Measurements from ENCODE around the gene TBCD.
"Not testable (repeated sequence)": the region's sequence is repeated elsewhere in the genome, so short reads cannot be mapped to it uniquely, and the experiment has no call there.

TBCD gene

DNA sequence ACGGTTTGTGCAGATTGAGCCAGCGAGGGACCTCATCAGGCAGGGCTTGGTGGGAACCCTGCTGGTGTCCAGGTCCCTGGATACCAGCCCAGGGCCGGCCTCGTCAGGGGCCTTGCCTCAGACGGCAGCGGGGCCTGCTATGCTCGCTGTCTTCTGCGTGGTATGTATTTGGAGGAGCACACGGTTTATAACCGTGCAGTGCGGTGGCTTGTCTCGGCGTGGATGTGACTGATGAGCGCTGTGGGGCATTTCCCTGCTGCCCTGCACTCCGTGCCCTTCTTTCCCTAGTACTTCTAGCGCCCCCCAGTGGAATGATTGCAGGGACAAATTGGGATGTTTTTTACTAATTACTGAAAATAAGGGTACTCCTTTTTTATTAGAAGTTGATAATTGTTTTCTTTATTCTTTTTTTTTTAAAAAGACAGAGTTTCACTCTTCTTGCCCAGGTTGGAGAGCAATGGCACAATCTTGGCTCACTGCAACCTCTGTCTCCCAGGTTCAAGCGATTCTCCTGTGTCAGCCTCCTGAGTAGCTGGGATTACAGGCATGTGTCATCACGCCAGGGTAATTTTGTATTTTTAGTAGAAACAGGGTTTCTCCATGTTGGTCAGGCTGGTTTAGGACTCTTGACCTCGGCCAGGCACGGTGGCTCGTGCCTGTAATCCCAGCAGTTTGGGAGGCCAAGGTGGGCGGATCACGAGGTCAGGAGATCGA lies 15.3 kb downstream of the TBCD start:
- no peak for DNase-seq

DNA sequence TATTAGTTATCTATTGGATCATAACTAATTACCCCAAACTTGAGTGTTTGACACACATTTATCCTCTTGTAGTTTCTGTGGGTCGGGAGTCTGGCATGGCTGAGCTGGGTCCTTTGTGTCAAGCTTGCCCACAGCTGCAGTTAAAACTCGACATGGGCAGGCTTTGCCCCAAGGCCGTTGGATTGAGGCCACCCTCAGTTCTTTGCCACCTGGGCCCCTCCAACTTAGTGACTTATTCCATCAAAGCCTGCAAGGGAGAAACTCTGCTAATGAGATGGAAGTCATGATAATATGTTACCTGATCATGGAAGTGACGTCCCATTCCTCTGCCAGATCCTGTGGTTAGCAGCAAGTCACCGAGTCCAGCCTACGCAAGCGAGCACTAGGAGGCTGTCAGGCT lies 17.2 kb downstream of the TBCD start:
- no peak for DNase-seq

DNA sequence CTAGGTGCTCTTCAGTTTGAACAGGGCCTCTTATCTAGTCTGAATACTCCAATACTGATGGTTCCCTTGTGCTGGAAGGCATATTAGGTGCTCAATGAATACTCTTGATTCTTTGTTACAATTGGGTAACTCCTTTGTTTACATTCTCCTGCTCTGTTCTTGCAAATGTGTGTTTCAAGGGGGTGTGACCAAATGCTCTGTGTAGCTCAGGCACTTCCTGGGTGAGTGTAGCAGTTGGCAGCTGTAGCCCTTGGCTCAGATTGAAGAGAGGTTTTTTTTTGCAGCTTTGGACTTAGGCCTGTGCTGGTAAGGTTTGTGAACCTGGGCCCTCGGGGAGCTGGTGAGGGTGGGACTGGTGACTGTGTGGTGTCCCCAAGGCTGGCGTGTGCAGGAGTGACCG lies 20.2 kb downstream of the TBCD start:
- DNase-seq, result no peak

DNA sequence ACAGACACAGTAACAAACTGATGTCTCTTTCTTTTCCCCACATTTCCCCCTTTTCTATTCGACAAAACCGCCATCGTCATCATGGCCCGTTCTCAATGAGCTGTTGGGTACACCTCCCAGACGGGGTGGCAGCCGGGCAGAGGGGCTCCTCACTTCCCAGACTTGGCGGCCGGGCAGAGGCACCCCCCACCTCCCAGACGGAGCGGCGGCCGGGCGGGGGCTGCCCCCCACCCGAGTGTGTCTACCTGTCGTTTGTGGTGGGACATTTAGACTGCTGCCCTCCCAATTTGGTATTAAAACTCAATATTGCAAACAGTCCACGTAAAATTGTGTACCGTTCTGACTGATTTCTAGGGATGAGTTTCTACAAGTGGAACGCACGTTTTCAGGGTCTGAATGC lies 22.6 kb downstream of the TBCD start:
- not testable (repeated sequence) for DNase-seq

DNA sequence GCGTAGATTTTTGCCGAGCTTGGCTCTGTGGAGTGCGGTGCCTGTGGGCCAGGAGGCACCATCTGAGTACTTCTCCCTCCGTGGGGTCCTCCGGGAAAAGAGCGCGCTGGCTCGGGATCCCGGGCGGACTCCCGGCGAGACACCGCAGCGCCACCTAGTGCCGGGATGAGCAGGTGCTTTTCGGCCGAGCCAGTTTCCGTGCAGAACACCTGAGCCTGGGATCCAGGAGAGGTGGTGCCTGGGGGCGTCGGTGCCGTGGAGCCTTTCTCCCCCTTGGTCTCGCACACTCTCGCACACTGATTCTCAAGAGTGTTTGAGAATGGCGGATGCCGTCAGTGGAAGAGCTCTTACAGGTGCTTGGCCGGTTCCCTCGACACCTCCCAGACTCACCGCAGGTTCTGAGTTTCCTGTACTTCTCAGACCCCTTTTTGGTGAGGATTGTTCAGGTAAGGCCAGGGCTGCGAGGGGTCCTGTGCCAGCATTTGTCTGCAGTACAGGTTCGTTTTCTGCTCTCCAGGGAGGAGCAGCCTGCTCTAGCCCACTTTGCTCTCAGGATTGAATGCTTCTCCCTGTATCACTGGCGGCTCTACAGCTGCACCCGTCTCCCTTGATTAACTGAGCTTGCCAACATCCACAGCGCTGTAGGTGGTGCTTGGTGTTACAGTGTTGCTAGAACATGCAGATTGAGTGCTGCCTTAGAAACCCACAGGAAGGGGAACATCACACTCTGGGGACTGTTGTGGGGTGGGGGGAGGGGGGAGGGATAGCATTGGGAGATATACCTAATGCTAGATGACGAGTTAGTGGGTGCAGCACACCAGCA lies 23.3 kb downstream of the TBCD start:
- no peak for DNase-seq

DNA sequence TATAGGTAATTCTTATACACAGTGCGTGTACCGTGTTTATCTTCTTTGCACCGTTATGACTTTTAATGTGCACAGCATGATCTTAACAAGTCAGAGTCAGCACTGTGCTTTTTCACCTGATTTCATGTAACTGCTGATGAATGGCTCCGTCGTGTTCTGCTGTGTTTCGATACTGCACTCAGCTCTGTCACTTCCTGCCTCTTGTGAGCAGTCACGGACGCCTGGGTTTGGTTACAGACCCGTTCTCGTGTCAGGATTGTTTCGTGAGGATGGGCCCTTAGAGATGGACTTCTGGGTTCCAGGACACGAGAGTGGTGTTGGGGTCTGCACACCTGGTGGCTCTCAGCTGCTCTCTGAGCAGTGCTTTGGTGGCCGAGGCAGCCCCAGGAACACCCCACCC lies 24.6 kb downstream of the TBCD start:
- no peak for DNase-seq

DNA sequence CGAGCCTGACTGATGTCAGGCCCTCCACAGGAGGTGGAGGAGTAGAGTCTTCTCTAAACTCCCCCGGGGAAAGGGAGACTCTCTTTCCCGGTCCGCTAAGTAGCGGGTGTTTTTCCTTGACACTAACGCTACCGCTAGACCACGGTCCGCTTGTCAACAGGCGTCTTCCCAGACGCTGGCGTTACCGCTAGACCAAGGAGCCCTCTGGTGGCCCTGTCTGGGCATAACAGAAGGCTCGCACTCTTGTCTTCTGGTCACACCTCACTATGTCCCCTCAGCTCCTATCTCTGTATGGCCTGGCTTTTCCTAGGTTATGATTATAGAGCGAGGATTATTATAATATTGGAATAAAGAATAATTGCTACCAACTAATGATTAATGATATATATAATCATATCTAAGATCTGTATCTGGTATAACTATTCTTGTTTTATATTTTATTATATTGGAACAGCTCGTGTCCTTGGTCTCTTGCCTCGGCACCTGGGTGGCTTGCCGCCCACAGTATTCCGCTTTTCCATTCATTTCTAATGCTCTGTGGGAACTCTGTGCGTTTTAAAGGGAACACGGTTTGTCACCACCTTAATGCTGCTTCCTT lies 26.0 kb downstream of the TBCD start:
- DNase-seq, result not testable (repeated sequence)

DNA sequence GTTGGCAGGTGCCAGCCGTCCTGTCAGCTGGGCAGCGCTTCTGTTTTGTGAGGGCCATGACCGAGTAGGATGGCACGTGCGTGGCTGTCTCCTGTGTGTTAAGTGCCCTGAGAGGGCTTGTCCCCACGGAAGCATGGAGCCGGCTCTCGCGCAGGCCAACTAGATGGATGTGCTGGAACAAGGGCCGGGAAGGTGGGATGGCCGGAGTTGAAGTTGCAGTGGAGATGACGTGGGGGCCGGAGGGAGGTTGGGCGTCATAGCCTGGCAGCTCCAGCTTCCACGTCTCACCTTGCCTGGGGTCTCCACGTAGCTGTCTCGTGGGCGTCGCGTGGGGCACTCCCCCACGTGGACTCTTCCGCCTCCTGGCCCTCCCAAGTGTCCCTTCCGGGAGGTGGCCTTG lies 27.7 kb downstream of the TBCD start:
- DNase-seq, result no peak

DNA sequence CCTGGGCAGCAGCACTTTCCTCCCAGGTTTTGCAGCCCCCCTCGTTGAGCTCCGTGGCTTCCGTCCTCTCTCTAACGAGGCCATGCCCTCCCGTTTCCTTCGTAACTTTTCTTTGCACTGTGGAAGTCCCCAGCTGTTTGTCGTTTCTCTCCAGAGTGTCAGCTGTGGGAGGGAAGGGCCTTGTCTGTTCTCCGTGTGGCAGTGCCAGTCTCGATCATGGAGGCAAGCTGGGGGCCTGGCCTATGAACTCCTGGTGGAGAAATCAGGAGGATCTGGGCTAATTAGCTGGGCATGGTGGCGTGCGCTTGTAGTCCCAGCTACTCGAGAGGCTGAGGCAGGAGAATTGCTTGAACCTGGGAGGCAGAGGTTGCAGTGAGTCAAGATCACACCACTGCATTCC lies 28.3 kb downstream of the TBCD start:
- no peak for DNase-seq

DNA sequence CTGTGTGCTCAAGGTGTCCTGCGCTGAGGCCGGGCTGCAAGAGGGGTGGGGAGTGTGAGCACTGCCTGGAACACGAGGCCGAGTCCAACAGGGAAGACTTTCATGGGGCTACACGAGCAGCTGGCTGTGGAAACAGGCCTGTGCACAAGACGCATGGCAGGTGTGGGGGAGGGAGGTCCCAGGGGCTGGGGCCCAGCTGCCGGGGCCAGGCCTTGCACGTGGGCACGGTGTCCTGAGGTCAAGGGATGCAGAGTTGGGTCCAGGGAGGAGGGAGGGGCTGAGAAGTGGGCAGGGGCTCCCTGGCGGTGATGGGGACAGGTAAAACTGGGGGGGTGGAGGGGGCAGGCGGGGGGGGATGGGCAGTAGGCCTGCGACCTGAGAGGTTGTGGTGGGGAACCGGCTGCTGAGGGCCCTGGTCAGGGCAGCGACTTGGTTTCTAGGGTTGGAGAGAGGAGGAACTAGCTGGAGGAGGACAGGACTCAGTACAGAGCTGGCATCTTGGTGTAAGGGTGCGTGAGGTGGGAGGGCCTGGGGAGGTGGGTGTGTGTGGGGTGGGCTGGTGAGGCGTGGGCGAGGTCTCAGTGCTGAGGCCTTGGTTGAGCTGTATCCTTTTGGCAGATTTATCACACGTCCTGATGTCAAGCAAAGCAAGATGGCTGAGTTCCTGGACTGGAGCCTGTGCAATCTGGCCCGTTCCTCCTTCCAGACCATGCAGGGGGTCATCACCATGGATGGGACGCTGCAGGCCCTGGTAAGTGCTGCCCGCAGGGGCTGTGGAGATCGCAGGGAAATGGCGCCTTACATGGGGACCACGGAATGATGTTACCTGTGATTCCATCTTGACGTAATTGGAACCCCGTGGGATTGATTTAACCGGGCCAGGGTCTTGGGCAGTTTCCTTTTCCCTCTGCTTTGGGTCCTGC lies 29.4 kb downstream of the TBCD start:
- no peak for DNase-seq

DNA sequence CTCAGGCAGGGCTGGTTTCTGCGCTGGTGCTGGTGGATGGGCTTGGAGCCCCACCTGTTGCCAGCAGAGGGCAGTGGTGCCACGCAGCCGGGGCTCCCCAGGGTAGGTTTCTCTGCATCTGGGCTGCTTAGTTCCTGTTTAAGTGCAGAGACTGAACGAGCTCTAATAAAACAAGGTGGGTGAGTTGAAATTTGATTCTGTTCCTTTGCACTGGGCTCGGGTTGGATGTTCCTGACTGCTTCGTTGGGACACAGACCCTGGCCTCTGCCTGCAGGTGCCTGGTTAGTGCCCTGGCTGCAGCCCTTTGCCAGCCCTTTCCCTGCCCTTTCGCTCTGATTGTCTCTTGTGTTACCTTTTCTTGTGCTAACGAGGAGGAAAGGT lies 30.0 kb downstream of the TBCD start:
- DNase-seq, result no peak

DNA sequence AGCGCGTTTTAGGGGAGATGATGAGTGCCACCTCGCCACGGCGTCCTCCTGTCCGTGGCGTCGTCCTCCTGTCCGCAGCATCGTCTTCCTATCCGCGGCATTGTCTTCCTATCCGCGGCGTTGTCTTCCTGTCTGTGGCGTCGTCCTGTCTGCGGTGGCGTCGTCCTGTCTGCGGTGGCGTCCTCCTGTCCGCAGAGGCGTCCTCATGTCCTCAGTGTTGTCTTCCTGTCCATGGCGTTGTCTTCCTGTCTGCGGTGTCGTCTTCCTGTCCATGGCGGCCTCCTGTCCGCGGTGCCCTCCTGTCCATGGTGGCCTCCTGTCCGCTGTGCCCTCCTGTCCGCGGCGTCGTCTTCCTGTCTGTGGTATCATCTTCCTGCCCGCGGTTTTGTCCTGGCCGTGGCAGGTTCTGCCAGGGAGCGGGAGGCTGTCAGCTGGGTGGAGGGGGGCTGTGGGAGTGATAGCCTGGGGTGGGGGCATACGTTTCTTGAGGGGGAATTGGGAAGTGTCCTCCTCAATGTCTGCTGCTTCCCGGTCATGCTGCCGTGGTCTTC lies 30.9 kb downstream of the TBCD start:
- DNase-seq, result no peak

DNA sequence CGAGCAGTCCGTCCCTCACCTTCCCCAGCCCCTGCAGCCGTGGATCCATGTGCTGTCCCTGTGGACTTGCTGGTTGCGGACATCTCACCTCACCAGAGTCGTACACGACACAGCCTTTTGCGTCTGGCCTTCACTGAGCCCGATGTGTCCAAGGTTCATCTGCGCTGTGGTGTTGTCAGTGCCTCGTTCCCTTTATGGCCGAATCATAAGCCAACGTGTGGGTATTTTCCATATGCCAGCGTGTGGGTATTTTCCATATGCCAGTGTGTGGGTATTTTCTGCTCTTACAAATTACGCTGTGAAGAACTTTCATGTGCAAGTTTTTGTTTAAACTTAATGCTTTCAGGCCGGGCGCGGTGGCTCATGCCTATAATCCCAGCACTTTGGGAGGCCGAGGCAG lies 31.6 kb downstream of the TBCD start:
- no peak for DNase-seq

DNA sequence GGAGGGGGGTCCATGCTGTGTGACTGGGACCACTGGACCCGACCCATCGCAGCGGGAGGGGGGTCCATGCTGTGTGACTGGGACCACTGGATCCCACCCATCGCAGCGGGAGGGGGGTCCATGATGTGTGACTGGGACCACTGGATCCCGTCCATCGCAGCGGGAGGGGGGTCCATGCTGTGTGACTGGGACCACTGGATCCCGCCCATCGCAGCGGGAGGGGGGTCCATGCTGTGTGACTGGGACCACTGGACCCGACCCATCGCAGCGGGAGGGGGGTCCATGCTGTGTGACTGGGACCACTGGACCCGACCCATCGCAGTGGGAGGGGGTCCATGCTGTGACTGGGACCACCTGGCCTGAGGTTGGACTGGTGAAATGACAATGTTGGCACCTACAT lies 33.7 kb downstream of the TBCD start:
- DNase-seq, result not testable (repeated sequence)

DNA sequence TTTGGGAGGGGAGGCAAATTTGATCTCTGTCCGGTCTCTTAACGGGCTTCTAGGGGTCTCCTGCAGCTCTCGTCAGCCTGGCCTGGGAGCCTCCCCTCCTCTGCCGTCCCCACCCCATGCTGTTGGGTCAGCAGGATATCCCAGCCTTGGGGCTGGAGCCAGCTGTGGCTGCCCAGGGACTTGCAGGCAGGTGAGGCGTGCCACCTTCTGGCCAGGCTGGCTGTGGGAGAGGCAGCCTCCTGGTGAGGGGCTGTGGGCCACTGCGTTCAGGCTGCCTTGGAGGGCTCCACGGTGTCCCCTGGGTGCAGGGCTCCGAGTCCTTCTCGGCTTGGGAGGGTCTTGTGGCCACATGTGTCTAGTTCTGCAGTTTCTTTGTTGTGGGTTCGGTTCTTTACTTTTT lies 34.6 kb downstream of the TBCD start:
- no peak for DNase-seq

DNA sequence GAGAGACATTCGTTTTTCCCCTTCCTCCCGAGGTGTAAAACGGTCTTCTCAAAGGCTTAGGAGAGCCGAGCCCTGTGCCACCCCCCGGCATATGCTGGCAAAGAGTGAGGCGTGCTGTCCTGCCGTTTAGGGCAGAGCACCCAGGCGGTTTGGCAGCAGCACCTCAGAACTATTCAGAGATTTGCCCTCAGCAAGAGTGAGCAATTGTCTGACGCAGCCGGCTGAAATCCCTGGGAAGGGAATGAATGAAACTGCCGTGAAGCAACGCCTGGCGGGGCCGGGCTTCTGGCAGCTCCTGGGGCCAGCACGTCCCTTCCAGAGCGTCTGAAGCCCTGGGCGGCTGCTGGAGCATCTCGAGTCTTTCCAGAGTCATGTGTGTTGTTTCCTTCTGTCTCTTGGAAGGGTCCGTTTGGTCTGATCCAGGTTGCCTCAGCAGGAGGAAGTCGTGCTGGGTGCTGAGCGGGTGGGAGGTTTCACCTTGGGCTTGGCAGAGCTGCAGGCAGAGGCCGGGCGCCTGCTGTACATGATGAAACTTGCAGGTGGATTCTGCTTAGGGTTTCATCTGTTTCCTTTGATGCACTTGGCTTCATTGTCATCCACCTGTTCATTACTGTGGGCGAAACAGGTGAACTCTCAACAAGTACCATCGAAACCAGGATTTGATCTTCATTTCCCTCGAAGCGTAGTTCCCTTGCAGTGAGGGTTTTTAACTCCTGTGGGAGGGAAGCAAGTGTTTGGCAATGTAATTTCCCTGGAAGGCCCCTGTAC lies 35.4 kb downstream of the TBCD start:
- no peak for DNase-seq

DNA sequence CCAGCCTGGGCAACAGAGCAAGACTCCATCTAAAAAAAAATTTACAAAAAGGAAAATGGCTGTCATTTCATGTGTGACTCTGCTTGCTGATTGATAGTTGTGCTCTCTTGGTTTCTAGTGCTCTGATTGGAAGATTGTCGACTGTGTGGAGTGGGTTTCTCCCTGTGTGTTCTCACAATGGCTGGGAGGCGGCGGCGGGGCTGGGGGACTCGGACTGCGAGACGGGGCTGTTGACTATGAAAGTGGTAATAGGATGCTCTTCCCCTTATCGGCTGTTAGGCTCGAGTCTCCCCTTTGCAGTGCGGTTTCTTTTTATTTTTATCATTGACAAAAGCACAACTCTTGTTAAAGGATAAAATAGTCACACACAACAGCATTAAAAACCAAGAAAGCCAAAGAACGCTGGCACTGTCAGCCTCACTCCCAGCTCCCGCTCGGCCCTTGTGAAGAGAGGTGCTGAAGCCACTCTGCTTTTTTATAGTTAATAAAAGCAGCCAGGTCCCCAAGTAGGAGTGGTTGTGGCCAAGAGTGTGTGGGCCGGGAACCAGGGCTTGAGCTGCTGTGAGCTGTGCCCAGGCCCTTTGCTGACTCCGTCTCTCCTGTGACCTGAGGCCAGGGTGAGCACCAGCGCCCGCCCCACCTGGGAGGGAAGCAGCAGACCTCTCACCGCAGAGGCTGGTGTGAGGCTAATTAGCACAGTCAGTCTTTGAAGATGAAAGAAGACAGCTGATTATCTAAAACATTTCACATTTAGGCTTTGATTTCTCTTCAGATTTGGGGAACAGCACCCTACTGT lies 36.5 kb downstream of the TBCD start:
- DNase-seq, result no peak

DNA sequence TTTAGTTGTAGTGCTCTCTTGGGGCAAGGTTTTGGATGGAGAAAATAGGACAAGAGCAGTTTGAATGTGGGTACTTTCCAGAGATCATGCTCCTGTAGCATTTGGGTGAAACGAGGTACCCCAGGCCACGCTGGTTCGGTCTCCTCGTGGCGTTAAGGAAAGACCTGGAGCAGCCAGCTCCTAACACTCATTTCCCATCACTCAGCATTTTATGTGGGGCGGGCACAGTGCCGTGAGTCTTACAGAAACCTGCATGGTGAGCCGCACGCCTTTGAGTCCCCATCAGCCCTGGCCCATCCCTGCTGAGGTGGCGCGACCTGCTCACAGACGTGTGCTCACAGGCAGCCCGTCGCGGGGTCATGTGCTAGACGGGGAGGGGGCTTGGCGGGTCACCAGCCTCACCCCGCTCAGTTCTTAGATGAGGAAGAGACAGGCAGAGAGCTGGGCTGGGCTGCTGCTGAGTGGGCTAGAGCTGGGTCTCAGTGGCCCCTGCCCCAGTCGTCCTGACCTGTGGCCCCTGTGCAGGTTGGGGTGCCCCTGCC lies 37.3 kb downstream of the TBCD start:
- DNase-seq, result no peak

DNA sequence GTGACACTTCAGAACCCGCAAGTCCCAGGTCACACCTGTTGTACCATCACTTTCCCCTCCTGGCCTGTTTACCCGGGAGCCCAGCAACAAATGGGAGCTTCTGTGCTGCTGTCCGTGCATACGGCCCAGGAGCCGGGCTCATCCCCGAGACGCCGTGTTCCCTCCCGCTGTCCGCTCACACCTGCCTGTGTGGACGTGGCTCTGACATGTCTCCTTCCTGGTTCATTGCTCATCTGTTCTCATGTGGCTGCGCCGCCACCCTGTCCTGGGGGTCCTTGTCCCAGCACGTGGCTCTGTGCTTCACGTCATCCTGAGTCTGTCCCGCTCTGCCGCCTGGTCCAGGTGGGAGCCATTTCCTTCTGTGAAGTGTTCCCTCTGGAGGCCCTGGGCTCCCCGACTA lies 37.9 kb downstream of the TBCD start:
- no peak for DNase-seq

DNA sequence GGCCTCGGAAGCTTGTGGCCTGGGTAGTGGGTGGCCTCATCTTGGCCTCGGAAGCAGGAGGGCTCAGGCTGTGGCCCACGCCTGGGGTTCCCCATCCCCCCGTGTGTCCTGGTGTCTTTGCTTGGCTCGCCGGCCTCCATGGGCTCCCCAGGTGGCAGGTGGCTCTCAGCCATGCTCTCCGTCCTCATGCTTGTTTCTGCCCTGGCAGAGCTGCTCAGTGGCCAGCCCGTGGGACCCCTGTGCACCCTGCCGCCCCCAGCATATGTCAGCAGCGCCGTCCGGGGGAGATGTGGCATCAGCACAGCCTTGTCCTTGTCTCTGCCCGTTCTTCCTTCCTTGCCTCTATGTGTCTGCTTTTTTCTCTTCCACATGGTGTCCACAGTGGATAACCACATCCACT lies 38.5 kb downstream of the TBCD start:
- DNase-seq, result no peak

DNA sequence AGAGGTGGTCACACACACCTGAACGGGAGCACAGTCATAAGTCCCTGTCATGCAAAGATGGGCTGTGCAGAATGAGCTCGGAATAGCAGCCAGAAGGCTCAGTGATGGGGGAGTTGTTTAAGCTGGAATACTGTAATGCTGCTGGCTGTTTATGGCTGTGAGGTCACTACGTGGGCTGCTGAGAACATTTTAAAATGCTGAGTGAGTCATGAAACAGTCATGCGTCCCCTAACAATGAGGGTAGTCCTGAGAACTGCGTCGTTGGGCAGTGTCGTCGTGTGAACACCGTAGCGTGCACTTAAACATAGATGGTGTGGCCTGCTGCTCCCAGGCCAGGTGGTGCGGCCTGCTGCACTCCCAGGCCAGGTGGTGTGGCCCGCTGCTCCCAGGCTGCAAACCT lies 39.7 kb downstream of the TBCD start:
- DNase-seq, result no peak

Data from cortex of kidney (tissue), 1 donor.